ENCODE measurements around the gene STXBP1.

DNA sequence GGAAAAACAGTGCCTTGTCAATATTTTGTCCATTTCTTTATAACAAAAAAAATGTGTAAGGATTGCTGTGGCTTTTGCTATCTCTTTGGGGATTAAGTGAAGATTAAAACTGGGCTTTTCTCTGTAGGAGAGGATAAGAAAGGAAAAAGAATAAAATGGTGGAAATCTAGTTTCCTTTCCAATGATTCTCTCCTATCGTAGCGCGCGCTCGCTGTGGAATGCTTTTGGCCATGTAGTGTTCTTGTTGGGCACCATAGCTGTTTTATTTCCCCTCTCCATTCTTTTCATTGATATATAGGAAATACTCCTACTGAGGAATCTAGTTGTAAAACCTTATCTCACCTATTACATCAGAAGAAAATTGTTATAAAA lies 1.5 kb downstream of the STXBP1 start:
- TF ChIP-seq EZH2 (IDR thresholded peaks at IDR 0.05) = no peak
- TF ChIP-seq, protein P1, sequence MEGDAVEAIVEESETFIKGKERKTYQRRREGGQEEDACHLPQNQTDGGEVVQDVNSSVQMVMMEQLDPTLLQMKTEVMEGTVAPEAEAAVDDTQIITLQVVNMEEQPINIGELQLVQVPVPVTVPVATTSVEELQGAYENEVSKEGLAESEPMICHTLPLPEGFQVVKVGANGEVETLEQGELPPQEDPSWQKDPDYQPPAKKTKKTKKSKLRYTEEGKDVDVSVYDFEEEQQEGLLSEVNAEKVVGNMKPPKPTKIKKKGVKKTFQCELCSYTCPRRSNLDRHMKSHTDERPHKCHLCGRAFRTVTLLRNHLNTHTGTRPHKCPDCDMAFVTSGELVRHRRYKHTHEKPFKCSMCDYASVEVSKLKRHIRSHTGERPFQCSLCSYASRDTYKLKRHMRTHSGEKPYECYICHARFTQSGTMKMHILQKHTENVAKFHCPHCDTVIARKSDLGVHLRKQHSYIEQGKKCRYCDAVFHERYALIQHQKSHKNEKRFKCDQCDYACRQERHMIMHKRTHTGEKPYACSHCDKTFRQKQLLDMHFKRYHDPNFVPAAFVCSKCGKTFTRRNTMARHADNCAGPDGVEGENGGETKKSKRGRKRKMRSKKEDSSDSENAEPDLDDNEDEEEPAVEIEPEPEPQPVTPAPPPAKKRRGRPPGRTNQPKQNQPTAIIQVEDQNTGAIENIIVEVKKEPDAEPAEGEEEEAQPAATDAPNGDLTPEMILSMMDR (IDR thresholded peaks at IDR 0.05) = no peak

Measured in neural progenitor cell (in vitro differentiated cells).